SK-N-SH (cell line): ENCODE results near the gene CA12. TPM values are rescaled to one million over a fixed set of nuclear protein-coding genes. Genes with fewer than 3 reads are reported as not detected.
A peak's percentile ranks its signal among the peaks of the same experiment; 100 is the strongest.

Experiments
- CTCF ChIA-PET: fragments of 300-600, 350-600 bp; formaldehyde crosslinking; extraction: SDS; loops from one replicate; lab custom pipeline; 2021; lab: Yijun Ruan, JAX
- POLR2A ChIA-PET: fragments of 350-600 bp; sonication (Branson Sonifier 250); formaldehyde crosslinking; extraction: SDS; loops from one replicate; lab custom pipeline; 2020; ENCODE audit warnings: antibody characterized with exemption, inconsistent platforms; lab: Yijun Ruan, JAX
- DNase-seq: peaks from one replicate; pipeline ENCODE4 v3.0.0; 2012
- H2AFZ ChIP-seq: fragments of 200-600 bp; sonication (generic); 2 replicates; pipeline ENCODE4 v1.8.1; 2016; ENCODE audit warnings: antibody characterized with exemption, mild to moderate bottlenecking, low read depth
- H3F3A ChIP-seq: fragments of 200-600 bp; sonication (generic); replicated peaks from 2 replicates; pipeline ENCODE3; 2016; ENCODE audit warnings: antibody characterized with exemption, mild to moderate bottlenecking; ENCODE audit not compliant: insufficient read depth
- H3K27ac ChIP-seq, 2 experiments: fragments of 200-500 bp in 1 of 2; fragments of 200-600 bp in 1 of 2; sonication (Bioruptor generic) in 1 of 2; sonication (generic), shearing (Covaris generic) in 1 of 2; 2 replicates each; pipeline versions ENCODE4 v1.5.1 to v1.6.1; 2014 to 2016; ENCODE audit warnings: low read depth in 2 of 2, inconsistent platforms in 1 of 2, low read length in 1 of 2, mild to moderate bottlenecking in 1 of 2, mixed read lengths in 1 of 2
- H3K27me3 ChIP-seq: fragments of 200-600 bp; sonication (generic), shearing (Covaris generic); 2 replicates; pipeline ENCODE4 v1.6.1; 2016; ENCODE audit warnings: mixed run types; ENCODE audit not compliant: insufficient read depth
- H3K36me3 ChIP-seq, 2 experiments: fragments of 200-500 bp in 1 of 2; fragments of 200-600 bp in 1 of 2; sonication (Bioruptor generic) in 1 of 2; sonication (generic) in 1 of 2; replicated peaks in 1 of 2; 2 replicates each; pipeline versions ENCODE3 to v1.5.1; 2014 to 2016; ENCODE audit warnings: low read length in 1 of 2, mild to moderate bottlenecking in 1 of 2; ENCODE audit not compliant: insufficient read depth in 2 of 2, control insufficient read depth in 1 of 2
- H3K4me1 ChIP-seq, 2 experiments: fragments of 200-500 bp in 1 of 2; fragments of 200-600 bp in 1 of 2; sonication (Bioruptor generic) in 1 of 2; sonication (generic), shearing (Covaris generic) in 1 of 2; 2 replicates each; pipeline versions ENCODE4 v1.5.1 to v1.6.1; 2014 to 2016; ENCODE audit warnings: low read depth in 1 of 2, low read length in 1 of 2, mixed run types in 1 of 2; ENCODE audit not compliant: insufficient read depth in 2 of 2, control insufficient read depth in 1 of 2
- H3K4me2 ChIP-seq: fragments of 200-600 bp; sonication (generic), shearing (Covaris generic); 2 replicates; pipeline ENCODE4 v1.6.1; 2017; ENCODE audit warnings: mixed run types
- H3K4me3 ChIP-seq, 2 experiments: fragments of 200-500 bp in 1 of 2; fragments of 200-600 bp in 1 of 2; sonication (Bioruptor generic) in 1 of 2; sonication (generic), shearing (Covaris generic) in 1 of 2; 2 replicates each; pipeline versions ENCODE4 v1.5.1 to v1.8.1; 2014 to 2016; ENCODE audit warnings: low read depth in 2 of 2, inconsistent platforms in 1 of 2, low read length in 1 of 2, mild to moderate bottlenecking in 1 of 2, mixed read lengths in 1 of 2, moderate library complexity in 1 of 2
- H3K79me2 ChIP-seq: fragments of 200-600 bp; sonication (generic); 2 replicates; pipeline ENCODE4 v1.8.1; 2017; ENCODE audit warnings: mild to moderate bottlenecking; ENCODE audit not compliant: insufficient read depth
- H3K9ac ChIP-seq: fragments of 200-600 bp; sonication (generic); 2 replicates; pipeline ENCODE4 v1.6.1; 2017; ENCODE audit warnings: mixed run types
- H3K9me2 ChIP-seq: fragments of 200-600 bp; sonication (generic); 2 replicates; pipeline ENCODE4 v1.6.1; 2017; ENCODE audit warnings: mixed run types
- H3K9me3 ChIP-seq: fragments of 200-600 bp; sonication (generic); 2 replicates; pipeline ENCODE4 v1.6.1; 2017; ENCODE audit warnings: mixed run types, mild to moderate bottlenecking, moderate library complexity
- H4K20me1 ChIP-seq: fragments of 200-600 bp; sonication (generic); 2 replicates; pipeline ENCODE4 v1.6.1; 2017; ENCODE audit warnings: mild to moderate bottlenecking, mixed run types; ENCODE audit not compliant: insufficient read depth
- ELF1 ChIP-seq: IDR thresholded peaks from 2 replicates; pipeline ENCODE4 v1.4.0; 2012
- FOXJ3 ChIP-seq: sonication (generic); formaldehyde crosslinking; IDR thresholded peaks from 2 replicates; pipeline ENCODE4 v1.5.1; 2020; ENCODE audit warnings: mild to moderate bottlenecking, missing genetic modification reagents
- JUND ChIP-seq: IDR thresholded peaks from 2 replicates; pipeline ENCODE4 v1.4.0; 2012
- MEF2A ChIP-seq: IDR thresholded peaks from 2 replicates; pipeline ENCODE4 v1.4.0; 2012; ENCODE audit warnings: low read depth, borderline replicate concordance
- MXI1 ChIP-seq: IDR thresholded peaks from 2 replicates; pipeline ENCODE4 v1.6.1; 2012; ENCODE audit warnings: mild to moderate bottlenecking, low read depth, low read length, improper control_type of control experiment
- NFIC ChIP-seq: IDR thresholded peaks from 2 replicates; pipeline ENCODE4 v1.4.0; 2012; ENCODE audit warnings: borderline replicate concordance
- NRF1 ChIP-seq: IDR thresholded peaks from 2 replicates; pipeline ENCODE4 v1.6.1; 2012; ENCODE audit warnings: low read depth, mild to moderate bottlenecking, low read length
- POLR2AphosphoS5 ChIP-seq: IDR thresholded peaks from 2 replicates; pipeline ENCODE4 v1.6.1; 2012; ENCODE audit warnings: low read depth, low read length
- RAD21 ChIP-seq: IDR thresholded peaks from 2 replicates; pipeline ENCODE4 v1.6.1; 2012; ENCODE audit warnings: mild to moderate bottlenecking, low read length
- RCOR1 ChIP-seq: fragments of 150-350 bp; IDR thresholded peaks from 2 replicates; pipeline ENCODE4 v1.6.1; 2017; ENCODE audit warnings: antibody characterized with exemption, low read length
- RFX5 ChIP-seq: IDR thresholded peaks from 2 replicates; pipeline ENCODE4 v1.6.1; 2012; ENCODE audit warnings: mild to moderate bottlenecking, improper control_type of control experiment, low read length
- RXRA ChIP-seq: IDR thresholded peaks from 2 replicates; pipeline ENCODE4 v1.4.0; 2012; ENCODE audit warnings: low read depth, mild to moderate bottlenecking, borderline replicate concordance
- SMC3 ChIP-seq: IDR thresholded peaks from 2 replicates; pipeline ENCODE4 v1.6.1; 2012; ENCODE audit warnings: low read depth, low read length, improper control_type of control experiment
- TAF1 ChIP-seq: IDR thresholded peaks from 2 replicates; pipeline ENCODE4 v1.6.1; 2012; ENCODE audit warnings: low read depth, mild to moderate bottlenecking, low read length, moderate library complexity, borderline replicate concordance
- TCF12 ChIP-seq: IDR thresholded peaks from 2 replicates; pipeline ENCODE4 v1.4.0; 2012
- TEAD4 ChIP-seq: IDR thresholded peaks from 2 replicates; pipeline ENCODE4 v1.4.0; 2012; ENCODE audit warnings: mild to moderate bottlenecking, borderline replicate concordance; ENCODE audit not compliant: insufficient read depth
- YY1 ChIP-seq: IDR thresholded peaks from 2 replicates; pipeline ENCODE4 v1.4.0; 2012; ENCODE audit warnings: low read depth, mild to moderate bottlenecking
- whole genome bisulfite sequencing: methylation state at CpG from one replicate; pipeline ENCODE4 v1.1.6; 2017; ENCODE audit warnings: low lambda C conversion rate; 5-methylcytosine and 5-hydroxymethylcytosine counted together
- polyA plus RNA-seq, 3 experiments: library from polyadenylated mRNA; depleted of rRNA; stranded (reverse); fragments of >200 nt; gene quantifications; 2 replicates each; pipeline ENCODE4 v1.2.3, GENCODE V29; 2012
- TF ChIP-seq, protein P1 (sequence below): fragments of 200-600 bp; sonication (generic); IDR thresholded peaks from 2 replicates; pipeline ENCODE4 v1.6.1; 2017; ENCODE audit warnings: antibody characterized with exemption, mild to moderate bottlenecking, moderate library complexity
- TF ChIP-seq, protein P2 (sequence below): fragments of 150-350 bp; IDR thresholded peaks from 2 replicates; pipeline ENCODE4 v1.6.1; 2017; ENCODE audit warnings: antibody characterized with exemption, low read length, low read depth, borderline replicate concordance
- TF ChIP-seq, protein P3 (sequence below): fragments of 150-350 bp; IDR thresholded peaks from 2 replicates; pipeline ENCODE4 v1.6.1; 2016; ENCODE audit warnings: mild to moderate bottlenecking, low read depth, low read length
- TF ChIP-seq, protein P4 (sequence below): IDR thresholded peaks from 2 replicates; pipeline ENCODE4 v1.4.0; 2012; ENCODE audit warnings: low read depth

Gene CA12
- polyA plus RNA-seq, 1 of the 3 experiments (the other 2 are of a cell fraction): 39.4 TPM

DNA sequence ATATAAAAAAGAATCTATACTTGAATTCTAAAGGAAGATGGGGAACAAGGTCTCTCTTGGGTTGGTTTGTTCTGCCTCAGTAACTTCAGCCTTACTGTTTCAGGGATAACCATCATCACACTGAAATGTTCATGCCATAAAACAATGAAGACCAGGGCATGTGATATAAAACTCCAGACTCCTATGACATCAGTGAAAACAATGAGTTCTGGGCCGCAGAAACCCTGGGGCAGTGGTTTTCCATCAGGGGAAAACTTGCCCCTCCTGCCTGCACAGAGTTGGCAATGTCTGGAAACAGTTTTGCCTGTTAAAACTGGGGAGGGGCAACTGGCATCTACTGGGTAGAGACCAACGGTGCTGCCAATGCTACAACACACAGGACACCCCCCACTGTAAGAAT, 46.8 kb downstream of the CA12 start:
- no peaks in the 10 kb centered on the region for H3K9me3 ChIP-seq
- H3K36me3 ChIP-seq: peaks cover 0 to 8% of the 10 kb centered on the region in 2 experiments
- H3K79me2 ChIP-seq: no peaks in the 10 kb centered on the region
- H2AFZ ChIP-seq: no peak overlapping the region
- 88% methylated on average over 1 of the region's 2 CpGs for WGBS
- no peak overlapping the region for H3K27ac ChIP-seq
- no peak for TF ChIP-seq POLR2AphosphoS5
- no peak for TF ChIP-seq MXI1
- no peak for TF ChIP-seq RAD21
- TF ChIP-seq, protein P1, sequence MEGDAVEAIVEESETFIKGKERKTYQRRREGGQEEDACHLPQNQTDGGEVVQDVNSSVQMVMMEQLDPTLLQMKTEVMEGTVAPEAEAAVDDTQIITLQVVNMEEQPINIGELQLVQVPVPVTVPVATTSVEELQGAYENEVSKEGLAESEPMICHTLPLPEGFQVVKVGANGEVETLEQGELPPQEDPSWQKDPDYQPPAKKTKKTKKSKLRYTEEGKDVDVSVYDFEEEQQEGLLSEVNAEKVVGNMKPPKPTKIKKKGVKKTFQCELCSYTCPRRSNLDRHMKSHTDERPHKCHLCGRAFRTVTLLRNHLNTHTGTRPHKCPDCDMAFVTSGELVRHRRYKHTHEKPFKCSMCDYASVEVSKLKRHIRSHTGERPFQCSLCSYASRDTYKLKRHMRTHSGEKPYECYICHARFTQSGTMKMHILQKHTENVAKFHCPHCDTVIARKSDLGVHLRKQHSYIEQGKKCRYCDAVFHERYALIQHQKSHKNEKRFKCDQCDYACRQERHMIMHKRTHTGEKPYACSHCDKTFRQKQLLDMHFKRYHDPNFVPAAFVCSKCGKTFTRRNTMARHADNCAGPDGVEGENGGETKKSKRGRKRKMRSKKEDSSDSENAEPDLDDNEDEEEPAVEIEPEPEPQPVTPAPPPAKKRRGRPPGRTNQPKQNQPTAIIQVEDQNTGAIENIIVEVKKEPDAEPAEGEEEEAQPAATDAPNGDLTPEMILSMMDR: no peak
- TF ChIP-seq RFX5: no peak
- H3F3A ChIP-seq: peaks cover 13% of the 10 kb centered on the region
- H3K4me2 ChIP-seq: no peak overlapping the region
- no peaks in the 10 kb centered on the region for H3K9me2 ChIP-seq
- no peak overlapping the region for H3K4me3 ChIP-seq
- peak; percentile 51 for DNase-seq
- ChIA-PET CTCF (no interaction called here), POLR2A (no interaction called here)
- H3K9ac ChIP-seq: no peak overlapping the region
- H4K20me1 ChIP-seq: no peaks in the 10 kb centered on the region
- no peaks in the 10 kb centered on the region for H3K27me3 ChIP-seq
- peaks cover 14 to 16% of the 10 kb centered on the region in 2 experiments; a peak in 3 of 4 replicates for H3K4me1 ChIP-seq

DNA sequence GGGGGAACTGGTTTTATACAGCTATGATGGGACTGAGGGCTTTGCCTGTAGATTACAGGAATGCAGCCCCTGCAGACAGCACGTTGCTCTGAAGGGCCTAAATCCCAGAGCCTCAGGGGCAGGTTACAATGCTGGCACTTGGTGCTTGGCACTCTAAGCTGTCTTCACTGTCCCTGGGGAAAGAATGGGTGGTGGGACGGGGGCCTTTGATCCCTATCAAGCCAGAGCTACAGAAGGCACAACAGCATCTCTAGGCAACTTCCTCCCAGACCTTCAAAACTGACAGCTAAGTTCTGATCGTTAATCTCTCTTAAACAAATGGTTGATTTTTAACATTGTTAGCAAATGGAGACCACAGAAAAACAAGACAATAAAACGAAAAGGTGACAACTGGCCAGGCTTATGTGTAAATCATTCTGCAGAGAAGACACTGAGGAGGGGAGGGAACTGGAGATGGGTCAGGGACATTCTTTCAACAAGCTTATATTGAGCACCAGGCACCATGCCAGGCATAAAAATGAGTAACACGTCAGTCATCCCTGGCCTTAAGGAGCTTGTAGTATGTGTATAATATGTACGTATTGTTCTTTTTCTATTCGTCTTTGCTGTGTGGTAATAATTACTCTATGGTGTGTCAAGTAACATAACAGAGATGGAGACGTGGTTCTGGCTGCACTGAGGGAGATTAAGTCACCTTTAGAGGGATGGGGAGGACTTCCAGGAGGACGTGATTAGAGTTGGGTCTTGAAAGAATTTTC, 49.1 kb downstream of the CA12 start:
- Histone ChIP-seq H3K27ac (peak overlapping the region in 1 of 2 experiments; percentile 65; a peak in 1 of 4 replicates), H3K36me3 (peaks cover 0 to 6% of the 10 kb centered on the region in 2 experiments), H2AFZ (no peak overlapping the region), H3K9ac (no peak overlapping the region), H4K20me1 (no peaks in the 10 kb centered on the region), H3K9me2 (no peaks in the 10 kb centered on the region), H3K4me1 (peaks cover 11 to 14% of the 10 kb centered on the region in 2 experiments; a peak in 3 of 4 replicates), H3F3A (peaks cover 13% of the 10 kb centered on the region), H3K4me2 (peak overlapping the region; percentile 3; the same call in 1 of the 2 replicates), H3K79me2 (no peaks in the 10 kb centered on the region), H3K9me3 (no peaks in the 10 kb centered on the region), H3K4me3 (no peak overlapping the region), H3K27me3 (no peaks in the 10 kb centered on the region)
- DNase-seq: peak; percentile 50
- ChIA-PET CTCF (interaction anchor here (1.4 to 1.6 kb wide), 2 partner anchors 19 to 70 kb away, joined by 3 to 4 read pairs; no protein-coding TSS in a partner anchor), POLR2A (interaction anchor here (0.5 kb wide), 1 partner anchor 24 kb away, joined by 3 read pairs; no protein-coding TSS in a partner anchor)
- WGBS: 13% methylated on average over 8 of the region's 9 CpGs
- no peak for TF ChIP-seq NRF1
- peak; percentile 51; the same call in 1 of the 2 replicates for TF ChIP-seq TCF12
- no peak for TF ChIP-seq MEF2A
- no peak for TF ChIP-seq RCOR1
- peak; percentile 40; the same call in 1 of the 2 replicates for TF ChIP-seq JUND
- TF ChIP-seq RXRA: no peak
- no peak for TF ChIP-seq SMC3
- peak; percentile 92 for TF ChIP-seq NFIC
- 0 out of 2 replicates have a peak, but pooled peaks have one; percentile 14 for TF ChIP-seq TEAD4
- TF ChIP-seq FOXJ3 (CRISPR knock-in tag): no peak
- TF ChIP-seq, protein P2, sequence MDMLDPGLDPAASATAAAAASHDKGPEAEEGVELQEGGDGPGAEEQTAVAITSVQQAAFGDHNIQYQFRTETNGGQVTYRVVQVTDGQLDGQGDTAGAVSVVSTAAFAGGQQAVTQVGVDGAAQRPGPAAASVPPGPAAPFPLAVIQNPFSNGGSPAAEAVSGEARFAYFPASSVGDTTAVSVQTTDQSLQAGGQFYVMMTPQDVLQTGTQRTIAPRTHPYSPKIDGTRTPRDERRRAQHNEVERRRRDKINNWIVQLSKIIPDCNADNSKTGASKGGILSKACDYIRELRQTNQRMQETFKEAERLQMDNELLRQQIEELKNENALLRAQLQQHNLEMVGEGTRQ: no peak
- no peak for TF ChIP-seq ELF1
- TF ChIP-seq, protein P1: no peak
- no peak for TF ChIP-seq MXI1
- TF ChIP-seq YY1: no peak
- TF ChIP-seq, protein P3, sequence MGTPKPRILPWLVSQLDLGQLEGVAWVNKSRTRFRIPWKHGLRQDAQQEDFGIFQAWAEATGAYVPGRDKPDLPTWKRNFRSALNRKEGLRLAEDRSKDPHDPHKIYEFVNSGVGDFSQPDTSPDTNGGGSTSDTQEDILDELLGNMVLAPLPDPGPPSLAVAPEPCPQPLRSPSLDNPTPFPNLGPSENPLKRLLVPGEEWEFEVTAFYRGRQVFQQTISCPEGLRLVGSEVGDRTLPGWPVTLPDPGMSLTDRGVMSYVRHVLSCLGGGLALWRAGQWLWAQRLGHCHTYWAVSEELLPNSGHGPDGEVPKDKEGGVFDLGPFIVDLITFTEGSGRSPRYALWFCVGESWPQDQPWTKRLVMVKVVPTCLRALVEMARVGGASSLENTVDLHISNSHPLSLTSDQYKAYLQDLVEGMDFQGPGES: no peak
- TF ChIP-seq, protein P4, sequence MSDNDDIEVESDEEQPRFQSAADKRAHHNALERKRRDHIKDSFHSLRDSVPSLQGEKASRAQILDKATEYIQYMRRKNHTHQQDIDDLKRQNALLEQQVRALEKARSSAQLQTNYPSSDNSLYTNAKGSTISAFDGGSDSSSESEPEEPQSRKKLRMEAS: no peak
- no peak for TF ChIP-seq TAF1
- peak; percentile 26; the same call in 1 of the 2 replicates for TF ChIP-seq POLR2AphosphoS5
